A549 (cell line): ENCODE results near the gene FBXO47. TPM values are rescaled to one million over a fixed set of nuclear protein-coding genes. Genes with fewer than 3 reads are reported as not detected.

Experiments used
- ATAC-seq, 2 experiments: fragments of 200-7000 bp in 1 of 2; fragments of >200 bp in 1 of 2; cut with Nextera tagmentation in 1 of 2; cut with Tn5 transposase in 1 of 2; 3 replicates each; pipeline versions ENCODE4 v1.8.0 to v1.9.1; 2018 to 2020; ENCODE audit warnings: mild to moderate bottlenecking in 1 of 2, moderate library complexity in 1 of 2
- CTCF ChIA-PET: fragments of 300-600 bp; sonication (Branson Sonifier 250); formaldehyde crosslinking; extraction: SDS; loops from one replicate; lab custom pipeline; 2021; ENCODE audit warnings: antibody characterized with exemption, inconsistent platforms; lab: Yijun Ruan, JAX
- POLR2A ChIA-PET: fragments of 350-600 bp; formaldehyde crosslinking; extraction: SDS; loops from one replicate; lab custom pipeline; 2021; ENCODE audit warnings: antibody characterized with exemption, inconsistent platforms; lab: Yijun Ruan, JAX
- DNase-seq, 2 experiments: peaks; one replicate each; pipeline versions ENCODE4 v3.0.0 to v3.0.0-alpha.2; 2011 to 2016; ENCODE audit warnings: low read depth in 1 of 2, low spot score in 1 of 2
- FAIRE-seq: peaks from 2 replicates; lab custom pipeline; 2011; peaks lifted over from hg19 to GRCh38; lab: Jason Lieb, UNC
- H3K27ac ChIP-seq, 2 experiments: fragments of >200 bp; sonication (Bioruptor Twin); formaldehyde crosslinking; 3 replicates each; pipeline ENCODE4 v1.5.1; 2016 to 2017
- H3K4me1 ChIP-seq: fragments of >200 bp; sonication (Bioruptor Twin); formaldehyde crosslinking; 3 replicates; pipeline ENCODE4 v1.6.1; 2016
- H3K4me2 ChIP-seq: fragments of >200 bp; sonication (Bioruptor Twin); formaldehyde crosslinking; 3 replicates; pipeline ENCODE4 v1.6.1; 2016
- H3K4me3 ChIP-seq: fragments of >200 bp; sonication (Bioruptor Twin); formaldehyde crosslinking; 3 replicates; pipeline ENCODE4 v1.5.1; 2016
- H3K9me3 ChIP-seq: fragments of >200 bp; sonication (Bioruptor Twin); formaldehyde crosslinking; 3 replicates; pipeline ENCODE4 v1.6.1; 2016
- BCL3 ChIP-seq: fragments of >200 bp; sonication (Bioruptor Twin); formaldehyde crosslinking; IDR thresholded peaks from 3 replicates; pipeline ENCODE4 v1.6.1; 2016
- BHLHE40 ChIP-seq: IDR thresholded peaks from 2 replicates; pipeline ENCODE4 v1.6.1; 2012; ENCODE audit warnings: low read depth, low read length, inconsistent platforms
- CBX8 ChIP-seq: fragments of 200-600 bp; sonication (generic); IDR thresholded peaks from 2 replicates; pipeline ENCODE4 v1.6.1; 2016
- CHD2 ChIP-seq: fragments of 150-350 bp; IDR thresholded peaks from 2 replicates; pipeline ENCODE4 v1.6.1; 2014; ENCODE audit warnings: low read length; ENCODE audit not compliant: partially characterized antibody
- E2F6 ChIP-seq: IDR thresholded peaks from 2 replicates; pipeline ENCODE4 v1.6.1; 2012; ENCODE audit warnings: low read depth, borderline replicate concordance
- EHF ChIP-seq: fragments of 250-450 bp; sonication (Bioruptor Pico); IDR thresholded peaks from 2 replicates; pipeline ENCODE4 v1.5.0; 2020; ENCODE audit warnings: mild to moderate bottlenecking
- ESRRA ChIP-seq: fragments of 150-350 bp; IDR thresholded peaks from 2 replicates; pipeline ENCODE4 v1.6.1; 2014; ENCODE audit warnings: mild to moderate bottlenecking, low read length, borderline replicate concordance
- HEYL ChIP-seq: fragments of 250-450 bp; sonication (Bioruptor Pico); IDR thresholded peaks from 2 replicates; pipeline ENCODE4 v1.8.0; 2021; ENCODE audit warnings: mild to moderate bottlenecking, moderate library complexity
- HMGXB4 ChIP-seq: fragments of 250-450 bp; sonication (Bioruptor Pico); IDR thresholded peaks from 2 replicates; pipeline ENCODE4 v1.5.0; 2021; ENCODE audit warnings: mild to moderate bottlenecking, moderate library complexity, borderline replicate concordance
- HOXB13 ChIP-seq: fragments of 250-450 bp; sonication (Bioruptor Pico); IDR thresholded peaks from 2 replicates; pipeline ENCODE4 v1.5.0; 2020; ENCODE audit warnings: low read depth, mild to moderate bottlenecking, moderate library complexity
- JUN ChIP-seq, 2 experiments: fragments of >200 bp; sonication (Bioruptor Twin); formaldehyde crosslinking; IDR thresholded peaks; 2 replicates in 1 of 2; 3 replicates in 1 of 2; pipeline ENCODE4 v1.6.1; 2016 to 2017
- KDM1A ChIP-seq: fragments of 200-600 bp; sonication (generic); IDR thresholded peaks from 2 replicates; pipeline ENCODE4 v1.6.1; 2016; ENCODE audit warnings: low read depth, mild to moderate bottlenecking
- KDM5A ChIP-seq: fragments of 200-600 bp; sonication (generic); IDR thresholded peaks from 2 replicates; pipeline ENCODE4 v1.6.1; 2016; ENCODE audit warnings: antibody characterized with exemption, mild to moderate bottlenecking
- MAX ChIP-seq: IDR thresholded peaks from 2 replicates; pipeline ENCODE4 v1.6.1; 2012
- RAD21 ChIP-seq, 2 experiments: fragments of >200 bp in 1 of 2; sonication (Bioruptor Twin) in 1 of 2; formaldehyde crosslinking in 1 of 2; IDR thresholded peaks in 1 of 2; conservative IDR thresholded peaks in 1 of 2; 2 replicates in 1 of 2; 3 replicates in 1 of 2; pipeline ENCODE4 v1.6.1; 2012 to 2018; ENCODE audit warnings: inconsistent platforms in 1 of 2
- RARB ChIP-seq: fragments of 250-450 bp; sonication (Bioruptor Pico); IDR thresholded peaks from 2 replicates; pipeline ENCODE4 v1.8.0; 2021; ENCODE audit warnings: mild to moderate bottlenecking, moderate library complexity
- RCOR1 ChIP-seq: fragments of 150-350 bp; IDR thresholded peaks from 2 replicates; pipeline ENCODE4 v1.6.1; 2014; ENCODE audit warnings: antibody characterized with exemption, low read length, low read depth
- REST ChIP-seq: fragments of 200-600 bp; sonication (generic); IDR thresholded peaks from 2 replicates; pipeline ENCODE4 v1.6.1; 2016; ENCODE audit warnings: antibody characterized with exemption, mild to moderate bottlenecking, moderate library complexity
- RNF2 ChIP-seq: fragments of 200-600 bp; sonication (generic); IDR thresholded peaks from 2 replicates; pipeline ENCODE4 v1.6.1; 2016; ENCODE audit warnings: low read depth, mild to moderate bottlenecking, antibody characterized with exemption, moderate library complexity, borderline replicate concordance
- SMC3 ChIP-seq: fragments of >200 bp; sonication (Bioruptor Twin); formaldehyde crosslinking; IDR thresholded peaks from 3 replicates; pipeline ENCODE4 v1.6.1; 2018; ENCODE audit warnings: inconsistent platforms
- SREBF2 ChIP-seq: fragments of 450-650 bp; IDR thresholded peaks from 2 replicates; pipeline ENCODE4 v1.6.1; 2014; ENCODE audit warnings: mild to moderate bottlenecking, moderate library complexity
- ZFP36 ChIP-seq: fragments of 450-650 bp; IDR thresholded peaks from 2 replicates; pipeline ENCODE4 v1.6.1; 2014; ENCODE audit warnings: borderline replicate concordance; ENCODE audit not compliant: partially characterized antibody
- ZNF302 ChIP-seq: fragments of 250-450 bp; sonication (Bioruptor Pico); IDR thresholded peaks from 2 replicates; pipeline ENCODE4 v1.9.0; 2021; ENCODE audit warnings: inconsistent platforms, mild to moderate bottlenecking, moderate library complexity
- ZSCAN20 ChIP-seq: fragments of 250-450 bp; sonication (Bioruptor Pico); IDR thresholded peaks from 2 replicates; pipeline ENCODE4 v1.8.0; 2022; ENCODE audit warnings: mild to moderate bottlenecking, moderate library complexity
- WGBS: methylation state at CpG from one replicate; pipeline ENCODE4 v1.1.6; 2017; ENCODE audit errors: missing lambda C conversion rate; 5-methylcytosine and 5-hydroxymethylcytosine counted together
- polyA plus RNA-seq, 4 experiments: library from polyadenylated mRNA; depleted of rRNA in 3 of 4; stranded (reverse); fragments of >200 nt; fragmentation: RNase III in 1 of 4; extraction: RNeasy Plus Mini Kit Qiagen cat#74134 plus additional on column Dnase treatment in 1 of 4; gene quantifications; 2 replicates in 3 of 4; 3 replicates in 1 of 4; pipeline ENCODE4 v1.2.3, GENCODE V29; 2011 to 2017

Gene FBXO47
- polyA plus RNA-seq, 2 of the 4 experiments (the other 2 are of a cell fraction), result 0.04 TPM; not detected in 1

GRCh38 chr17:38892083-38892482, 75.1 kb downstream of the FBXO47 start:
- FAIRE-seq (no peak), DNase-seq (no peak), ATAC-seq (no peak)
- Histone ChIP-seq H3K9me3 (no peaks in the 10 kb centered on the region), H3K4me1 (peaks cover 39% of the 10 kb centered on the region; the same call in 2 of the 3 replicates), H3K4me2 (no peak overlapping the region), H3K27ac (no peak overlapping the region), H3K4me3 (no peak overlapping the region)
- POLR2A ChIA-PET, result interaction anchor here (1.1 kb wide), 1 partner anchor 21 kb away, joined by 3 read pairs; no protein-coding TSS in a partner anchor
- no peak for TF ChIP-seq E2F6
- no peak for TF ChIP-seq ZNF302
- no peak for TF ChIP-seq CHD2
- TF ChIP-seq MAX, result no peak
- TF ChIP-seq ZFP36, result no peak
- no peak for TF ChIP-seq JUN (IDR thresholded peaks at IDR 0.05)
- TF ChIP-seq RCOR1, result no peak
- no peak for TF ChIP-seq CBX8
- no peak for TF ChIP-seq RAD21 (conservative IDR thresholded peaks at IDR 0.05 in 1 of 2, IDR thresholded peaks at IDR 0.05 in 1 of 2)
- TF ChIP-seq SMC3, result no peak
- TF ChIP-seq HOXB13 (CRISPR knock-in tag), result no peak
- TF ChIP-seq HEYL (CRISPR knock-in tag), result no peak
- no peak for TF ChIP-seq EHF (CRISPR knock-in tag)
- no peak for TF ChIP-seq BHLHE40
- no peak for TF ChIP-seq KDM5A
- no peak for TF ChIP-seq KDM1A
- no peak for TF ChIP-seq RNF2
- no peak for TF ChIP-seq REST
- TF ChIP-seq HMGXB4 (CRISPR knock-in tag), result no peak
- TF ChIP-seq RARB (CRISPR knock-in tag), result no peak
- CTCF ChIA-PET, result interaction anchor here (1.3 to 2.1 kb wide), 2 partner anchors 10 to 20 kb away, joined by 4 to 7 read pairs; no protein-coding TSS in a partner anchor
- WGBS, result 93% methylated on average over 4 of the region's 4 CpGs

- no peak overlapping the region for H3K27ac ChIP-seq
- FAIRE-seq (no peak), ATAC-seq (no peak), DNase-seq (no peak)
- POLR2A ChIA-PET, result interaction anchor here (1.1 kb wide), 1 partner anchor 21 kb away, joined by 3 read pairs; no protein-coding TSS in a partner anchor
- no peak overlapping the region for H3K4me2 ChIP-seq
- H3K4me1 ChIP-seq, result peaks cover 38% of the 10 kb centered on the region
- no peak for TF ChIP-seq ESRRA
- TF ChIP-seq SREBF2, result no peak
- no peak for TF ChIP-seq ZSCAN20
- TF ChIP-seq KDM1A, result no peak
- TF ChIP-seq ZFP36, result no peak
- TF ChIP-seq BCL3, result no peak
- no peak for TF ChIP-seq JUN (IDR thresholded peaks at IDR 0.05)
- H3K4me3 ChIP-seq, result no peak overlapping the region
- 92% methylated on average over 8 of the region's 8 CpGs for WGBS
- CTCF ChIA-PET, result interaction anchor here (1.3 to 2.1 kb wide), 2 partner anchors 9 to 20 kb away, joined by 4 to 7 read pairs; no protein-coding TSS in a partner anchor
- H3K9me3 ChIP-seq, result no peaks in the 10 kb centered on the region
These were observed 75.8 kb downstream of the FBXO47 start for GRCh38 chr17:38891441-38891840.
